ENCODE data around the gene TMEM135.

The TMEM135 gene

GRCh38 chr11:87353771-87354345 is 316.1 kb downstream of the TMEM135 start:
- DNase-seq (ENCODE audit: low spot score): no peak

GRCh38 chr11:87355596-87355995 is 317.9 kb downstream of the TMEM135 start:
- no peak for DNase-seq (ENCODE audit: low spot score)

GRCh38 chr11:87356428-87356827 is 318.7 kb downstream of the TMEM135 start:
- no peak for DNase-seq (ENCODE audit: low spot score)

GRCh38 chr11:87358461-87358860 is 320.7 kb downstream of the TMEM135 start:
- DNase-seq (ENCODE audit: low spot score): no peak

- no peak for DNase-seq (ENCODE audit: low spot score)
These were observed 321.7 kb downstream of the TMEM135 start for GRCh38 chr11:87359401-87359800.

- DNase-seq (ENCODE audit: low spot score): no peak
These were observed 324.2 kb downstream of the TMEM135 start for GRCh38 chr11:87361891-87362290.

- no peak for DNase-seq (ENCODE audit: low spot score)
These were observed 328.6 kb downstream of the TMEM135 start for GRCh38 chr11:87366346-87366745.

- DNase-seq (ENCODE audit: low spot score): no peak
These were observed 329.1 kb downstream of the TMEM135 start for GRCh38 chr11:87366763-87367405.

GRCh38 chr11:87368151-87368550 is 330.4 kb downstream of the TMEM135 start:
- no peak for DNase-seq (ENCODE audit: low spot score)

GRCh38 chr11:87368858-87369480 is 331.2 kb downstream of the TMEM135 start:
- DNase-seq (ENCODE audit: low spot score): no peak

- DNase-seq (ENCODE audit: low spot score): no peak
These were observed 332.2 kb downstream of the TMEM135 start for GRCh38 chr11:87369888-87370287.

GRCh38 chr11:87372065-87372464 is 334.3 kb downstream of the TMEM135 start:
- no peak for DNase-seq (ENCODE audit: low spot score)

Measured in GM03348 (cell line).